WTC11 (cell line): Measurements from ENCODE around the gene AGXT. TPM values are rescaled to one million over a fixed set of nuclear protein-coding genes. Genes with fewer than 3 reads are reported as not detected.
A peak's percentile ranks its signal among the peaks of the same experiment; 100 is the strongest.

Experiments used
- ATAC-seq: fragments of 200-7000 bp; cut with Tn5 transposase; 2 replicates; pipeline ENCODE4 v1.10.0; 2021; ENCODE audit warnings: mild to moderate bottlenecking, moderate library complexity
- CTCF ChIA-PET: fragments of 300-600 bp; sonication (Branson Sonifier 250); formaldehyde crosslinking; loops from one replicate; lab custom pipeline; 2021; ENCODE audit warnings: antibody characterized with exemption; lab: Charles Lee
- POLR2A ChIA-PET: fragments of 350-600 bp; sonication (Branson Sonifier 250); formaldehyde crosslinking; loops from one replicate; lab custom pipeline; 2021; ENCODE audit warnings: antibody characterized with exemption; lab: Charles Lee
- DNase-seq: peaks from one replicate; pipeline ENCODE4 v3.0.0; 2021; ENCODE audit warnings: low spot score
- H3K27ac Mint-ChIP-seq: 2 replicates; pipeline ENCODE4 v1.8.0; 2021; ENCODE audit warnings: mixed read lengths
- H3K27me3 Mint-ChIP-seq: 2 replicates; pipeline ENCODE4 v1.8.0; 2021; ENCODE audit warnings: low read depth, mild to moderate bottlenecking, moderate library complexity, mixed read lengths
- H3K36me3 Mint-ChIP-seq: 2 replicates; pipeline ENCODE4 v1.8.0; 2021; ENCODE audit warnings: mixed read lengths
- H3K4me1 Mint-ChIP-seq: 2 replicates; pipeline ENCODE4 v1.8.0; 2022; ENCODE audit warnings: mixed read lengths
- H3K4me3 Mint-ChIP-seq: 2 replicates; pipeline ENCODE4 v1.8.0; 2021; ENCODE audit warnings: mild to moderate bottlenecking, moderate library complexity, mixed read lengths
- H3K9me3 Mint-ChIP-seq: 2 replicates; pipeline ENCODE4 v1.8.0; 2021; ENCODE audit warnings: mixed read lengths
- FOXK1 ChIP-seq: sonication (generic); formaldehyde crosslinking; IDR thresholded peaks from 2 replicates; pipeline ENCODE4 v1.8.0; 2022; ENCODE audit warnings: mild to moderate bottlenecking, moderate library complexity, missing genetic modification reagents
- GABPB1 ChIP-seq: sonication (generic); formaldehyde crosslinking; IDR thresholded peaks from 2 replicates; pipeline ENCODE4 v1.8.1; 2023; ENCODE audit warnings: mild to moderate bottlenecking, missing genetic modification reagents
- JAZF1 ChIP-seq: fragments of 250-450 bp; sonication (Bioruptor Pico); IDR thresholded peaks from 2 replicates; pipeline ENCODE4 v1.9.0; 2021; ENCODE audit warnings: moderate library complexity, mild to moderate bottlenecking, inconsistent platforms
- NFYB ChIP-seq: sonication (generic); formaldehyde crosslinking; conservative IDR thresholded peaks from 2 replicates; pipeline ENCODE4 v1.8.0; 2022; ENCODE audit warnings: low read depth, missing genetic modification reagents
- PRRX2 ChIP-seq: fragments of 250-450 bp; sonication (Bioruptor Pico); IDR thresholded peaks from 2 replicates; pipeline ENCODE4 v1.8.0; 2021; ENCODE audit warnings: mild to moderate bottlenecking
- SMAD3 ChIP-seq: sonication (generic); formaldehyde crosslinking; IDR thresholded peaks from 2 replicates; pipeline ENCODE4 v1.8.0; 2022; ENCODE audit warnings: missing genetic modification reagents, mild to moderate bottlenecking, borderline replicate concordance
- TP53 ChIP-seq: sonication (generic); formaldehyde crosslinking; IDR thresholded peaks from 2 replicates; pipeline ENCODE4 v1.8.1; 2023; ENCODE audit warnings: mild to moderate bottlenecking, missing genetic modification reagents
- ZNF263 ChIP-seq: sonication (generic); formaldehyde crosslinking; IDR thresholded peaks from 2 replicates; pipeline ENCODE4 v1.8.1; 2022; ENCODE audit warnings: low read depth, mild to moderate bottlenecking, moderate library complexity, missing genetic modification reagents
- ZNF416 ChIP-seq: fragments of 250-450 bp; sonication (Bioruptor Pico); IDR thresholded peaks from 2 replicates; pipeline ENCODE4 v1.9.0; 2021; ENCODE audit warnings: mild to moderate bottlenecking, inconsistent platforms
- ZNF671 ChIP-seq: fragments of 250-450 bp; sonication (Bioruptor Pico); IDR thresholded peaks from 2 replicates; pipeline ENCODE4 v1.8.0; 2021; ENCODE audit warnings: mild to moderate bottlenecking
- total RNA-seq: library from RNA; stranded (reverse); gene quantifications from 3 replicates; pipeline ENCODE4 v1.2.3, GENCODE V29; 2021
- TF ChIP-seq, protein P1 (sequence below): sonication (generic); formaldehyde crosslinking; IDR thresholded peaks from 2 replicates; pipeline ENCODE4 v1.8.0; 2023; ENCODE audit warnings: mild to moderate bottlenecking, missing genetic modification reagents
- TF ChIP-seq, protein P2 (sequence below): sonication (generic); formaldehyde crosslinking; IDR thresholded peaks from 2 replicates; pipeline ENCODE4 v1.8.1; 2023; ENCODE audit warnings: mild to moderate bottlenecking, missing genetic modification reagents, moderate library complexity
- TF ChIP-seq, protein P3 (sequence below): sonication (generic); formaldehyde crosslinking; IDR thresholded peaks from 2 replicates; pipeline ENCODE4 v1.8.1; 2023; ENCODE audit warnings: mild to moderate bottlenecking, missing genetic modification reagents
- TF ChIP-seq, protein P4 (sequence below): fragments of 250-450 bp; sonication (Bioruptor Pico); IDR thresholded peaks from 2 replicates; pipeline ENCODE4 v1.9.0; 2021; ENCODE audit warnings: mild to moderate bottlenecking, borderline replicate concordance
- TF ChIP-seq, protein P5 (sequence below): fragments of 250-450 bp; sonication (Bioruptor Pico); IDR thresholded peaks from 2 replicates; pipeline ENCODE4 v1.9.0; 2021; ENCODE audit warnings: mild to moderate bottlenecking

AGXT gene
- total RNA-seq, 1 experiment from 2014 or later: 0.24 TPM

DNA sequence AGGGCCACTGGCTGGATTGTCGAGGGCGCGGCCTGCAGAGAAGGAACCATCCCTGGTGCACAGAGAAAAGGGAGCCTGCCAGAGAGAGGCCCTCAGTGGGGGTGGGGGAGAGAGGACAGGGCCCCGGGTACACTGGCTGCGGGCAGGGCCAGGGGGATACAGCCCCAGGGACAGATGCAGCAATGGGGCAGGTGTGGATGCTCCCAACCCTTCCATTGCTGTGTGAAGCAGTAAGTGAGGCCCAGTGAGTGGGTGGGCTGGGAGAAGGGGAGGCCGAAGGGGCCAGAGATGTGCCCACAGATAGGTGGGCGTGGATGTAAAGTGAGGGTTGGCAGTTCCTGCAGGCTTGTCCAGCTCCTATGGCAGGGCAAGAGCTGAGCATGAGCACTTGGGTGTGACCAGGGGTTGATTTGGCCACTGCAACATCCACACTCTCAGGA, 7.4 kb downstream of the AGXT start (continued):
- TF ChIP-seq, protein P1, sequence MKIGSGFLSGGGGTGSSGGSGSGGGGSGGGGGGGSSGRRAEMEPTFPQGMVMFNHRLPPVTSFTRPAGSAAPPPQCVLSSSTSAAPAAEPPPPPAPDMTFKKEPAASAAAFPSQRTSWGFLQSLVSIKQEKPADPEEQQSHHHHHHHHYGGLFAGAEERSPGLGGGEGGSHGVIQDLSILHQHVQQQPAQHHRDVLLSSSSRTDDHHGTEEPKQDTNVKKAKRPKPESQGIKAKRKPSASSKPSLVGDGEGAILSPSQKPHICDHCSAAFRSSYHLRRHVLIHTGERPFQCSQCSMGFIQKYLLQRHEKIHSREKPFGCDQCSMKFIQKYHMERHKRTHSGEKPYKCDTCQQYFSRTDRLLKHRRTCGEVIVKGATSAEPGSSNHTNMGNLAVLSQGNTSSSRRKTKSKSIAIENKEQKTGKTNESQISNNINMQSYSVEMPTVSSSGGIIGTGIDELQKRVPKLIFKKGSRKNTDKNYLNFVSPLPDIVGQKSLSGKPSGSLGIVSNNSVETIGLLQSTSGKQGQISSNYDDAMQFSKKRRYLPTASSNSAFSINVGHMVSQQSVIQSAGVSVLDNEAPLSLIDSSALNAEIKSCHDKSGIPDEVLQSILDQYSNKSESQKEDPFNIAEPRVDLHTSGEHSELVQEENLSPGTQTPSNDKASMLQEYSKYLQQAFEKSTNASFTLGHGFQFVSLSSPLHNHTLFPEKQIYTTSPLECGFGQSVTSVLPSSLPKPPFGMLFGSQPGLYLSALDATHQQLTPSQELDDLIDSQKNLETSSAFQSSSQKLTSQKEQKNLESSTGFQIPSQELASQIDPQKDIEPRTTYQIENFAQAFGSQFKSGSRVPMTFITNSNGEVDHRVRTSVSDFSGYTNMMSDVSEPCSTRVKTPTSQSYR: no peak
- no peak for TF ChIP-seq FOXK1 (CRISPR knock-in tag)
- TF ChIP-seq JAZF1: no peak
- TF ChIP-seq SMAD3: no peak
- TF ChIP-seq, all 79 proteins: peak for 0

DNA sequence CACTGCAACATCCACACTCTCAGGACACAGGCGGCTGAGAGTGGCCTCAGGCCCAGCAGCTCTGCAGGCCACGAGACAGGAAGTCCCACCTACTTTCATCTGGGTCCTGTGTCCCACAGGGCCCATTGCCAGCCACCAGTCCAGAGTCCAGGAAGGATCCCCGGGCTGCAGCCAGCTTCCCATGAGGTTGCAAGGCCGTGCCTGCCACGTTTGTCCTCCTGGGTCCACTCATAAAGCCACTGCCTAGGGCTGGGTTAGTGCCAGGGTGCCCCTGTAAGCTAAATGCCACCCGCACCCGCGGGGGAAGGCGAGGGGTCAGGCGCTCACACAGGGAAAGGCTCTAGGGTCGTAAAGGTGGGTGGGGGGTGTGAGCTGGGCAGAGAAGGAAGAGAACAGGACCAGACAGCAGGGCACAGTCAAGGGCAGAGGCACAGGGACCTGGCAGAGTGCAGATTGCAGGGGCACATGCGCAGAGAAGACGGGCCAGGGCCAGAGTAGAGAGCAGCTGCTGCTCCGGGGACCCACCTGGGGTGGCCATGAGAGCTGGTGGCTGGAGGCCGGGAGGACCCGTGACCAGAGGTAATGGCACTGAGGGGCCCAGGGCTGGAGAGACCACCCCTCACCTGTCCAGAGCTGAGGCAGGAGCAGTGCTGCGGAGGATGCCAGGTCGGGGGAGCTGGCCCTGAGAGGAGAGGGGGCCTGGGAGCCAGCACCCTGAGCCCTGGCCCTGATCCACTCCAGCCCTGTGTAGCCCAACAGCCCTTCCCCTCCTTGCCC, 8.0 kb downstream of the AGXT start:
- no peaks in the 10 kb centered on the region for H3K4me1 Mint-ChIP-seq
- TF ChIP-seq GABPB1 (CRISPR knock-in tag) (peak; percentile 62; the same call in 1 of the 2 replicates), NFYB (CRISPR knock-in tag) (no peak)
- TF ChIP-seq, all 79 proteins: peak for 1
- no peaks in the 10 kb centered on the region for H3K9me3 Mint-ChIP-seq
- no peak overlapping the region for H3K4me3 Mint-ChIP-seq
- H3K27ac Mint-ChIP-seq: no peak overlapping the region
- DNase-seq (no peak), ATAC-seq (no peak)
- no peaks in the 10 kb centered on the region for H3K36me3 Mint-ChIP-seq
- ChIA-PET POLR2A (no interaction called here), CTCF (interaction anchor here (1.2 kb wide), 1 partner anchor 36 kb away, joined by 5 read pairs; no protein-coding TSS in a partner anchor)
- H3K27me3 Mint-ChIP-seq: no peaks in the 10 kb centered on the region

DNA sequence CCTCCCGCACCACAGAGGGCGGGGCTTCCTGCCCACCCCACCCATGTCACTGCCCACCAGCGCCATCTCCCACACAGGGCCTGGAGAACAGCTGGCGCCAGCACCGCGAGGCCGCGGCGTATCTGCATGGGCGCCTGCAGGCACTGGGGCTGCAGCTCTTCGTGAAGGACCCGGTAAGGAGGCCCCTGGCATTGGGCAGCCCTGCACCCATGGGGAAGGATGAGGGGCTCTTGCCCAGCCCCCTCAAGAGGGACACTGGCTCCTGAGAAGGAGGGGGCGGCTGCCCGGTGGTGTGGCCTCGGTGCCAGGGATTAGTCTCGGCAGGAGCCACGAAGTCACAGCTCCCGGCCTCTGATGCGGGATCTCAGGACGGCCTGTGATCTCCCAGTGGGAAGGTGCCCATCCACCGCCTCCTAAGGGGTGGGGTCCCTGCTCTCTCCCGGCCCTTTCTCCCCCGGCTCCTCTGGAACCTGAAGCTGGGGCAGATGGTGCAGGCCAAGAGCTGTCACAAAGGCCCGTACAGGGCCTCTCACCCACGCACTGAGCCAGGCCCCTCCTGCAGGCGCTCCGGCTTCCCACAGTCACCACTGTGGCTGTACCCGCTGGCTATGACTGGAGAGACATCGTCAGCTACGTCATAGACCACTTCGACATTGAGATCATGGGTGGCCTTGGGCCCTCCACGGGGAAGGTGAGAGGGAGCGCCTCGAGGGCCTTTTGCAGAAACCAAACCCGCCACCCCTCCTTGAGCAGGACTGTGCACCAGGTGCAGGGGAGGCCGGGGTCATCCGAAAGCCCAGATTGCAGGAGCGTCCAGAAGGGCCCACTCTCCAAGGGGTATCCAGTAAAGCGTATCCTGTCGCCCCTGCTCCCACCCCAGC, 9.1 kb downstream of the AGXT start:
- Mint-ChIP-seq H3K27me3 (no peaks in the 10 kb centered on the region), H3K4me3 (no peak overlapping the region), H3K27ac (no peak overlapping the region), H3K9me3 (no peaks in the 10 kb centered on the region), H3K36me3 (no peaks in the 10 kb centered on the region), H3K4me1 (no peaks in the 10 kb centered on the region)
- peak; percentile 9 for DNase-seq
- ATAC-seq: no peak
- POLR2A ChIA-PET: no interaction called here
- CTCF ChIA-PET: interaction anchor here (1.2 kb wide), 1 partner anchor 37 kb away, joined by 5 read pairs; no protein-coding TSS in a partner anchor
- TF ChIP-seq, protein P2, sequence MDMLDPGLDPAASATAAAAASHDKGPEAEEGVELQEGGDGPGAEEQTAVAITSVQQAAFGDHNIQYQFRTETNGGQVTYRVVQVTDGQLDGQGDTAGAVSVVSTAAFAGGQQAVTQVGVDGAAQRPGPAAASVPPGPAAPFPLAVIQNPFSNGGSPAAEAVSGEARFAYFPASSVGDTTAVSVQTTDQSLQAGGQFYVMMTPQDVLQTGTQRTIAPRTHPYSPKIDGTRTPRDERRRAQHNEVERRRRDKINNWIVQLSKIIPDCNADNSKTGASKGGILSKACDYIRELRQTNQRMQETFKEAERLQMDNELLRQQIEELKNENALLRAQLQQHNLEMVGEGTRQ: no peak
- no peak for TF ChIP-seq TP53 (CRISPR knock-in tag)
- TF ChIP-seq, protein P3, sequence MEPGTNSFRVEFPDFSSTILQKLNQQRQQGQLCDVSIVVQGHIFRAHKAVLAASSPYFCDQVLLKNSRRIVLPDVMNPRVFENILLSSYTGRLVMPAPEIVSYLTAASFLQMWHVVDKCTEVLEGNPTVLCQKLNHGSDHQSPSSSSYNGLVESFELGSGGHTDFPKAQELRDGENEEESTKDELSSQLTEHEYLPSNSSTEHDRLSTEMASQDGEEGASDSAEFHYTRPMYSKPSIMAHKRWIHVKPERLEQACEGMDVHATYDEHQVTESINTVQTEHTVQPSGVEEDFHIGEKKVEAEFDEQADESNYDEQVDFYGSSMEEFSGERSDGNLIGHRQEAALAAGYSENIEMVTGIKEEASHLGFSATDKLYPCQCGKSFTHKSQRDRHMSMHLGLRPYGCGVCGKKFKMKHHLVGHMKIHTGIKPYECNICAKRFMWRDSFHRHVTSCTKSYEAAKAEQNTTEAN (CRISPR knock-in tag): no peak
- TF ChIP-seq, protein P1: no peak
- no peak for TF ChIP-seq ZNF671
- TF ChIP-seq, protein P4, sequence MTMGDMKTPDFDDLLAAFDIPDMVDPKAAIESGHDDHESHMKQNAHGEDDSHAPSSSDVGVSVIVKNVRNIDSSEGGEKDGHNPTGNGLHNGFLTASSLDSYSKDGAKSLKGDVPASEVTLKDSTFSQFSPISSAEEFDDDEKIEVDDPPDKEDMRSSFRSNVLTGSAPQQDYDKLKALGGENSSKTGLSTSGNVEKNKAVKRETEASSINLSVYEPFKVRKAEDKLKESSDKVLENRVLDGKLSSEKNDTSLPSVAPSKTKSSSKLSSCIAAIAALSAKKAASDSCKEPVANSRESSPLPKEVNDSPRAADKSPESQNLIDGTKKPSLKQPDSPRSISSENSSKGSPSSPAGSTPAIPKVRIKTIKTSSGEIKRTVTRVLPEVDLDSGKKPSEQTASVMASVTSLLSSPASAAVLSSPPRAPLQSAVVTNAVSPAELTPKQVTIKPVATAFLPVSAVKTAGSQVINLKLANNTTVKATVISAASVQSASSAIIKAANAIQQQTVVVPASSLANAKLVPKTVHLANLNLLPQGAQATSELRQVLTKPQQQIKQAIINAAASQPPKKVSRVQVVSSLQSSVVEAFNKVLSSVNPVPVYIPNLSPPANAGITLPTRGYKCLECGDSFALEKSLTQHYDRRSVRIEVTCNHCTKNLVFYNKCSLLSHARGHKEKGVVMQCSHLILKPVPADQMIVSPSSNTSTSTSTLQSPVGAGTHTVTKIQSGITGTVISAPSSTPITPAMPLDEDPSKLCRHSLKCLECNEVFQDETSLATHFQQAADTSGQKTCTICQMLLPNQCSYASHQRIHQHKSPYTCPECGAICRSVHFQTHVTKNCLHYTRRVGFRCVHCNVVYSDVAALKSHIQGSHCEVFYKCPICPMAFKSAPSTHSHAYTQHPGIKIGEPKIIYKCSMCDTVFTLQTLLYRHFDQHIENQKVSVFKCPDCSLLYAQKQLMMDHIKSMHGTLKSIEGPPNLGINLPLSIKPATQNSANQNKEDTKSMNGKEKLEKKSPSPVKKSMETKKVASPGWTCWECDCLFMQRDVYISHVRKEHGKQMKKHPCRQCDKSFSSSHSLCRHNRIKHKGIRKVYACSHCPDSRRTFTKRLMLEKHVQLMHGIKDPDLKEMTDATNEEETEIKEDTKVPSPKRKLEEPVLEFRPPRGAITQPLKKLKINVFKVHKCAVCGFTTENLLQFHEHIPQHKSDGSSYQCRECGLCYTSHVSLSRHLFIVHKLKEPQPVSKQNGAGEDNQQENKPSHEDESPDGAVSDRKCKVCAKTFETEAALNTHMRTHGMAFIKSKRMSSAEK (CRISPR knock-in tag): no peak
- TF ChIP-seq ZNF416: no peak
- no peak for TF ChIP-seq ZNF263 (CRISPR knock-in tag)
- no peak for TF ChIP-seq PRRX2 (CRISPR knock-in tag)
- TF ChIP-seq, protein P5, sequence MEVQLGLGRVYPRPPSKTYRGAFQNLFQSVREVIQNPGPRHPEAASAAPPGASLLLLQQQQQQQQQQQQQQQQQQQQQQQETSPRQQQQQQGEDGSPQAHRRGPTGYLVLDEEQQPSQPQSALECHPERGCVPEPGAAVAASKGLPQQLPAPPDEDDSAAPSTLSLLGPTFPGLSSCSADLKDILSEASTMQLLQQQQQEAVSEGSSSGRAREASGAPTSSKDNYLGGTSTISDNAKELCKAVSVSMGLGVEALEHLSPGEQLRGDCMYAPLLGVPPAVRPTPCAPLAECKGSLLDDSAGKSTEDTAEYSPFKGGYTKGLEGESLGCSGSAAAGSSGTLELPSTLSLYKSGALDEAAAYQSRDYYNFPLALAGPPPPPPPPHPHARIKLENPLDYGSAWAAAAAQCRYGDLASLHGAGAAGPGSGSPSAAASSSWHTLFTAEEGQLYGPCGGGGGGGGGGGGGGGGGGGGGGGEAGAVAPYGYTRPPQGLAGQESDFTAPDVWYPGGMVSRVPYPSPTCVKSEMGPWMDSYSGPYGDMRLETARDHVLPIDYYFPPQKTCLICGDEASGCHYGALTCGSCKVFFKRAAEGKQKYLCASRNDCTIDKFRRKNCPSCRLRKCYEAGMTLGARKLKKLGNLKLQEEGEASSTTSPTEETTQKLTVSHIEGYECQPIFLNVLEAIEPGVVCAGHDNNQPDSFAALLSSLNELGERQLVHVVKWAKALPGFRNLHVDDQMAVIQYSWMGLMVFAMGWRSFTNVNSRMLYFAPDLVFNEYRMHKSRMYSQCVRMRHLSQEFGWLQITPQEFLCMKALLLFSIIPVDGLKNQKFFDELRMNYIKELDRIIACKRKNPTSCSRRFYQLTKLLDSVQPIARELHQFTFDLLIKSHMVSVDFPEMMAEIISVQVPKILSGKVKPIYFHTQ (CRISPR knock-in tag): no peak
- no peak for TF ChIP-seq NFYB (CRISPR knock-in tag)
